ENCODE results near the gene MARCHF3.

MARCHF3 gene

DNA sequence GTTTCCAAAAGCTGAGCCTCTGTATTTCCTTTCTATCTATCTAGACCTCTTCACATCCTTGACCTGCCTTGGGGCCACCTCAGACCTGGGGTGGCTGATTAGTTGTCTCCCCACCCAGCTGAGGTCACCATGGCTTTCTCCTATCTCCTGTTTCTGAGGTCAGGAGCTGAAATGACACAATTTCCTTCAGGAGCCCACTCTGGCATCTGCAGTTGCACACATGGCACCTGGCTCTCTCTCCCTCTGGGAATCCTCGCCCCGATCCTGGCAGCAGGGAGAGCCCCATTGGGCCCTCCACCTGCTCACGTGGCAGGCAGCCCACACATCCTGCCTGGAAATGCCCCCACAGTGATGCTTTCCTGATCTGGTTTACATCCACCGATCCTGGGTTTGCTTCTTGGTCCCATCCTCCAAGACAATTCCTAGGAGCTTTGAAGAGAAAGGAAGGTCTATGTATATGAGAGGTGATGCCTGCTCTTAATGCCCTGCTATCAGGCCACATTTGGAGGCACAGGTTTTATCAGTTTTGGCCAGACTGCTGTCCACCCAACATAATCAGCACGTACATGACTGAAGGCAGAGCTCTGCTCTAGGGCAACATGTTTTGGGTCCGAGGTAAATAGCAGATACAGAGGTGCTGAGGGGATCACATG, 53.7 kb downstream of the MARCHF3 start:
- no peak for DNase-seq (ENCODE audit: low read depth)
- H3K4me3 ChIP-seq (ENCODE audit: low read length): no peak overlapping the region
- TF ChIP-seq, protein P1, sequence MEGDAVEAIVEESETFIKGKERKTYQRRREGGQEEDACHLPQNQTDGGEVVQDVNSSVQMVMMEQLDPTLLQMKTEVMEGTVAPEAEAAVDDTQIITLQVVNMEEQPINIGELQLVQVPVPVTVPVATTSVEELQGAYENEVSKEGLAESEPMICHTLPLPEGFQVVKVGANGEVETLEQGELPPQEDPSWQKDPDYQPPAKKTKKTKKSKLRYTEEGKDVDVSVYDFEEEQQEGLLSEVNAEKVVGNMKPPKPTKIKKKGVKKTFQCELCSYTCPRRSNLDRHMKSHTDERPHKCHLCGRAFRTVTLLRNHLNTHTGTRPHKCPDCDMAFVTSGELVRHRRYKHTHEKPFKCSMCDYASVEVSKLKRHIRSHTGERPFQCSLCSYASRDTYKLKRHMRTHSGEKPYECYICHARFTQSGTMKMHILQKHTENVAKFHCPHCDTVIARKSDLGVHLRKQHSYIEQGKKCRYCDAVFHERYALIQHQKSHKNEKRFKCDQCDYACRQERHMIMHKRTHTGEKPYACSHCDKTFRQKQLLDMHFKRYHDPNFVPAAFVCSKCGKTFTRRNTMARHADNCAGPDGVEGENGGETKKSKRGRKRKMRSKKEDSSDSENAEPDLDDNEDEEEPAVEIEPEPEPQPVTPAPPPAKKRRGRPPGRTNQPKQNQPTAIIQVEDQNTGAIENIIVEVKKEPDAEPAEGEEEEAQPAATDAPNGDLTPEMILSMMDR (conservative IDR thresholded peaks at IDR 0.05; ENCODE audit: low read depth, low read length): no peak

- TF ChIP-seq, protein P1 (conservative IDR thresholded peaks at IDR 0.05; ENCODE audit: low read depth, low read length): no peak
- no peak overlapping the region for H3K4me3 ChIP-seq (ENCODE audit: low read length)
- no peak for DNase-seq (ENCODE audit: low read depth)
These were observed 54.6 kb downstream of the MARCHF3 start for GRCh38 chr5:126975796-126976195.

DNA sequence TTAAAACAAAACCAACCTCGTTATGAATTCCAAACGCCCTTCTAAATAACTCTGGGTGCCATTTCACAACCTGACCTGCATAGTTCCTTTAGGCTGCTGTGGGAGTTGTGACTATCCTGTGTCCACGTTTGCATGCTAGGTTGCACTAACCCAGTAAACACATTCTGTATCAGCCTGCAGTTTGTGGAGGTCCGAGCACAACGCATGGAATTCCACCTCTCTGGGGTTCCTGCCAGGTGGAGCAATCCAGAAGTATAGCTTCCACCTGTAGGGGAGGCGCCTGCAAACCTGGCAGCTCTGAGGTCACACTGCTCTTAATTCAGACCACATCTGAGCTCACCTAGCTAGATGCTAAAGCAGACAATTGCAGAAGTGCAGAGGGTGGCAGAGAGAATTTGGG, 57.2 kb downstream of the MARCHF3 start:
- DNase-seq (ENCODE audit: low read depth): no peak
- TF ChIP-seq, protein P1 (conservative IDR thresholded peaks at IDR 0.05; ENCODE audit: low read depth, low read length): no peak

DNA sequence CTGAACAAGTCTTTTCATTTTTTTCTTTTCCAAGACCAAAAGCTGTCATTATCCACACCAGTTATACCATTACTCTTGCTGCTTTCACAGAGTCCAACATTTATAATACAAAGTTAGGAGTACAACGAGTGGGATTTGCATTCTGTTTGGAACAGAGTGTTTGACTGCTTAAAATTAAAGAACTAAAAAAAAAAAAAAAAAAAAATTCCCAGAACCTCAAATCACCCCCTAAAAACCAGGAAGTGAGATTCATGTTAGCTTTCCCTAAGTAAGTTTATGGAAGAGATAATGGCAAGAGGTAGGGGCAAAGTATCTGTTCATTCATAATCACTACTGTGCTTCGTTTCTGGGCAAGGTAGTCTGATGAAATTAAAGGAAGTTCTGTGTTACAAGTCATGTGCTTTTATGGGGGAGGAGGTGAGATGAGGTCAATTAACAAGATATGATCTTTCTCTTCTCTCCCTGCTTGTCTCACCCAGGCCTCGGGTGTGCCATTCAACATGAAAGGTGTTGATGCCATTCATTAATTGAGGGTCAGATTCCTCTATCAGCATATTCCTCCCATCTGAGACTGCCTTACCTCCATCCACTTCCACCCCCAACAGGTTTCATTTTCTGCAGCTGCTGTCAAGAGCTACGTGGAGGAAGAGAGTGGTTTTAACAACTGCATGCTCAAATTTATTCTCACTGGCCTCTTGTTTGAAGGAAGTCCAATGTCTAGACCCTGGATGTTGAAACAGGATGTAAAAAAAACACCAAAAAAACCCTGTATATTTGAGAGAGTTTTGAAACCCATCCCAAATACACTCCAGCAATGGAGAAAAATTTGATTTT, 58.1 kb downstream of the MARCHF3 start:
- no peak for DNase-seq (ENCODE audit: low read depth)
- H3K4me3 ChIP-seq (ENCODE audit: low read length): no peak overlapping the region
- TF ChIP-seq, protein P1 (conservative IDR thresholded peaks at IDR 0.05; ENCODE audit: low read depth, low read length): no peak

More for the DNA sequence above, 57.2 kb downstream of the MARCHF3 start:
- no peak overlapping the region for H3K4me3 ChIP-seq (ENCODE audit: low read length)

DNA sequence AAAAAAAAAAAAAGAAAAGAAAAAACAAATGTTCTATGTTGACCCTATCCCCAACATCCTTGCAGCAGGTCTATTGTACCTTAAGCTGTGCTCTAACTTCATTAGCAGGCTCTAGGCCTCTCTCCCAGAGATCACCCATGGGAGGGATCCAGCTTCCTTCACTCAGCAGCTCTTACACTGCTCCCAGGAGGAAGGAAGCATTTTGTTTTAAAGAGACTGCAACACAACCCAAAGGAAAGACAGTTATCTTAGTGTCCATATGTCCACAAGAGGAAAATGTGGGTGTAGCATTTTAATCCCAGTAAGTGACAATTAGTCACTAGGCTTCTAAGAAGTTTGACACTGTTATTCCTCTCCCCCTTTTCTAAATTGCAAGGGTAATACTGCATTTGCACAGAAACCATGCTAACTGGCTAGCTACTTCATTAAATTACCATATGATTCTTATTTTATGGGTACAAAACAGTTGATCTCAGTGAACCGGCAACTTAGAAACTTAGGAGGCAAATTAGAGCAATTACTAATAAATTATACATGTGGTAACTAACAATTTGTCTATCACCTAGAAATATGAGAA, 58.8 kb downstream of the MARCHF3 start:
- TF ChIP-seq, protein P1 (conservative IDR thresholded peaks at IDR 0.05; ENCODE audit: low read depth, low read length): no peak
- H3K4me3 ChIP-seq (ENCODE audit: low read length): no peak overlapping the region
- DNase-seq (ENCODE audit: low read depth): no peak

- DNase-seq (ENCODE audit: low read depth): peak; percentile 30
- TF ChIP-seq, protein P1 (conservative IDR thresholded peaks at IDR 0.05; ENCODE audit: low read depth, low read length): no peak
- H3K4me3 ChIP-seq (ENCODE audit: low read length): no peak overlapping the region
These were observed 59.8 kb downstream of the MARCHF3 start for GRCh38 chr5:126970517-126971017.
